ENCODE data around the gene ATXN7L3.
A peak's percentile ranks its signal among the peaks of the same experiment; 100 is the strongest.

ATXN7L3 gene

GRCh38 chr17:44164476-44164875, 35.2 kb downstream of the ATXN7L3 start:
- no peak overlapping the region for H2AK5ac ChIP-seq (ENCODE audit: low read length, severe bottlenecking)
- H3K27ac ChIP-seq (ENCODE audit: low read length, poor library complexity, severe bottlenecking), result no peak overlapping the region
- no peak overlapping the region for H2BK12ac ChIP-seq (ENCODE audit: low read length in 2 of 2)
- H3K9me3 ChIP-seq (ENCODE audit: control insufficient read depth, low read length), result no peaks in the 10 kb centered on the region
- no peak overlapping the region for H2AFZ ChIP-seq (ENCODE audit: low read depth, low read length)
- no peak overlapping the region for H2BK120ac ChIP-seq (ENCODE audit: low read depth, low read length)
- H2BK5ac ChIP-seq (ENCODE audit: low read depth, low read length, poor library complexity, severe bottlenecking), result no peak overlapping the region
- no peak overlapping the region for H2BK15ac ChIP-seq (ENCODE audit: low read depth, poor library complexity, severe bottlenecking)
- H4K8ac ChIP-seq (ENCODE audit: low read length), result no peak overlapping the region
- H3K23ac ChIP-seq (ENCODE audit: low read length in 2 of 2), result no peak overlapping the region
- H4K91ac ChIP-seq (ENCODE audit: low read length), result no peak overlapping the region
- H3K79me1 ChIP-seq (replicated peaks; ENCODE audit: low read length, poor library complexity, severe bottlenecking), result no peaks in the 10 kb centered on the region
- H3K4me2 ChIP-seq (ENCODE audit: low read length, poor library complexity, severe bottlenecking), result no peak overlapping the region
- H3K9ac ChIP-seq (ENCODE audit: low read length), result no peak overlapping the region
- peaks cover 10 to 13% of the 10 kb centered on the region in 2 experiments for H3K36me3 ChIP-seq (ENCODE audit: control insufficient read depth in 1 of 2, insufficient read depth in 2 of 2, low read depth in 1 of 2, low read length in 2 of 2)
- no peak overlapping the region for H3K18ac ChIP-seq (ENCODE audit: low read depth in 1 of 2, low read length in 2 of 2)
- H3K4me1 ChIP-seq (ENCODE audit: control insufficient read depth, insufficient read depth, low read depth, low read length), result peaks cover 6% of the 10 kb centered on the region
- DNase-seq, result no peak
- no peak overlapping the region for H3K14ac ChIP-seq (ENCODE audit: low read length in 2 of 2)
- no peak overlapping the region for H3K4ac ChIP-seq (ENCODE audit: low read depth in 1 of 2, low read length in 2 of 2)
- WGBS, result 100% methylated on average over 1 of the region's 1 CpG
- H3K4me3 ChIP-seq (ENCODE audit: insufficient read depth in 1 of 2, low read depth in 1 of 2, low read length in 2 of 2), result no peak overlapping the region
- H3K27me3 ChIP-seq (ENCODE audit: control insufficient read depth in 1 of 2, insufficient read depth in 1 of 2, low read length in 2 of 2), result no peaks in the 10 kb centered on the region

DNA sequence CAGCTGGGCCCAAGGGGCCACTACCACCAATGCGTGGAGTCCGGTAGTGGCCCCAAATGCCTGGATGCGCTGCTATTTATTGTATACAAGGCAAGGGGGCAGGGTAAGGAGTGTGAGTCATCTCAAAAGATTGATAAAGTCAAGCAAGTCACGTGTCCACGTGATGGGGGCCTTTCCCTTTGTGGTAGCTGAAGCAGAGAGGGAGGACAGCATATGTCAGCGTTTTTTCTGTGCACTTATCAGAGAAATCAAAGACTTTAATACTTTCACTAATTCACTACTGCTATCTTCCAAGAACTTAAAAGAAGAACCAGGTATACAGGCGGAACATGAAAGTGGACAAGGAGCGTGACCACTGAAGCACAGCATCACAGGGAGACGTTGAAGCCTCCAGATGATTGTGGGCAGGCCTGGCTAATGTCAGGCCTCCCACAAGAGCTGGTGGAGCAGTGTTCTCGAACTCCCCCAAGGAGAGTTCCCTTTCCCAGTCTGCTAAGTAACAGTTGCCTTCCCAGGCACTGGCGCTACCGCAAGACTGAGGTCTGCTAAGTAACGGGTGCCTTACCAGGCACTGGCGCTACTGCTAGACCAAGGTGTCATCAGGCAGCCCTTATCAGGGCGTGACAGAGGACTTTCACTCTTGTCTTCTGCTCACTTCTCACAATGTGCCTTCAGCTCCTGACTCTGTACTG, 40.0 kb downstream of the ATXN7L3 start:
- H3K36me3 ChIP-seq (ENCODE audit: control insufficient read depth in 1 of 2, insufficient read depth in 2 of 2, low read depth in 1 of 2, low read length in 2 of 2), result peaks cover 21 to 38% of the 10 kb centered on the region in 2 experiments
- no peak overlapping the region for H2BK5ac ChIP-seq (ENCODE audit: low read depth, low read length, poor library complexity, severe bottlenecking)
- H3K18ac ChIP-seq (ENCODE audit: low read depth in 1 of 2, low read length in 2 of 2), result peak overlapping the region; percentile 18 to 48
- no peaks in the 10 kb centered on the region for H3K79me1 ChIP-seq (replicated peaks; ENCODE audit: low read length, poor library complexity, severe bottlenecking)
- peak overlapping the region; percentile 10 to 86 for H2BK12ac ChIP-seq (ENCODE audit: low read length in 2 of 2)
- H3K27me3 ChIP-seq (ENCODE audit: control insufficient read depth in 1 of 2, insufficient read depth in 1 of 2, low read length in 2 of 2), result no peaks in the 10 kb centered on the region
- no peaks in the 10 kb centered on the region for H3K9me3 ChIP-seq (ENCODE audit: control insufficient read depth, low read length)
- H3K23ac ChIP-seq (ENCODE audit: low read length in 2 of 2), result no peak overlapping the region
- H3K4me2 ChIP-seq (ENCODE audit: low read length, poor library complexity, severe bottlenecking), result no peak overlapping the region
- H3K14ac ChIP-seq (ENCODE audit: low read length in 2 of 2), result no peak overlapping the region
- WGBS, result 72% methylated on average over 15 of the region's 15 CpGs
- H3K4me1 ChIP-seq (ENCODE audit: control insufficient read depth, insufficient read depth, low read depth, low read length), result peaks cover 5% of the 10 kb centered on the region
- H2AFZ ChIP-seq (ENCODE audit: low read depth, low read length), result no peak overlapping the region
- no peak overlapping the region for H2AK5ac ChIP-seq (ENCODE audit: low read length, severe bottlenecking)
- no peak overlapping the region for H3K27ac ChIP-seq (ENCODE audit: low read length, poor library complexity, severe bottlenecking)
- H4K8ac ChIP-seq (ENCODE audit: low read length), result no peak overlapping the region
- no peak overlapping the region for H3K4me3 ChIP-seq (ENCODE audit: insufficient read depth in 1 of 2, low read depth in 1 of 2, low read length in 2 of 2)
- peak overlapping the region in 1 of 2 experiments; percentile 32 for H3K4ac ChIP-seq (ENCODE audit: low read depth in 1 of 2, low read length in 2 of 2)
- peak overlapping the region; percentile 53 for H4K91ac ChIP-seq (ENCODE audit: low read length)
- peak; percentile 83 for DNase-seq
- H2BK15ac ChIP-seq (ENCODE audit: low read depth, poor library complexity, severe bottlenecking), result no peak overlapping the region
- no peak overlapping the region for H2BK120ac ChIP-seq (ENCODE audit: low read depth, low read length)
- no peak overlapping the region for H3K9ac ChIP-seq (ENCODE audit: low read length)

GRCh38 chr17:44155488-44155887, 44.2 kb downstream of the ATXN7L3 start:
- no peaks in the 10 kb centered on the region for H3K9me3 ChIP-seq (ENCODE audit: control insufficient read depth, low read length)
- no peak for DNase-seq
- no peak overlapping the region for H4K8ac ChIP-seq (ENCODE audit: low read length)
- H3K27me3 ChIP-seq (ENCODE audit: control insufficient read depth in 1 of 2, insufficient read depth in 1 of 2, low read length in 2 of 2), result no peaks in the 10 kb centered on the region
- H3K4me3 ChIP-seq (ENCODE audit: insufficient read depth in 1 of 2, low read depth in 1 of 2, low read length in 2 of 2), result no peak overlapping the region
- no peak overlapping the region for H2BK12ac ChIP-seq (ENCODE audit: low read length in 2 of 2)
- peak overlapping the region in 1 of 2 experiments; percentile 11 for H3K18ac ChIP-seq (ENCODE audit: low read depth in 1 of 2, low read length in 2 of 2)
- no peak overlapping the region for H2BK120ac ChIP-seq (ENCODE audit: low read depth, low read length)
- H2BK5ac ChIP-seq (ENCODE audit: low read depth, low read length, poor library complexity, severe bottlenecking), result no peak overlapping the region
- H3K79me1 ChIP-seq (replicated peaks; ENCODE audit: low read length, poor library complexity, severe bottlenecking), result peaks cover 11% of the 10 kb centered on the region
- no peak overlapping the region for H3K27ac ChIP-seq (ENCODE audit: low read length, poor library complexity, severe bottlenecking)
- H4K91ac ChIP-seq (ENCODE audit: low read length), result no peak overlapping the region
- no peak overlapping the region for H2AK5ac ChIP-seq (ENCODE audit: low read length, severe bottlenecking)
- 92% methylated on average over 2 of the region's 2 CpGs for WGBS
- no peak overlapping the region for H3K4me2 ChIP-seq (ENCODE audit: low read length, poor library complexity, severe bottlenecking)
- H2BK15ac ChIP-seq (ENCODE audit: low read depth, poor library complexity, severe bottlenecking), result no peak overlapping the region
- H3K4me1 ChIP-seq (ENCODE audit: control insufficient read depth, insufficient read depth, low read depth, low read length), result peaks cover 5% of the 10 kb centered on the region
- H3K9ac ChIP-seq (ENCODE audit: low read length), result no peak overlapping the region
- H3K36me3 ChIP-seq (ENCODE audit: control insufficient read depth in 1 of 2, insufficient read depth in 2 of 2, low read depth in 1 of 2, low read length in 2 of 2), result peaks cover 17 to 44% of the 10 kb centered on the region in 2 experiments
- no peak overlapping the region for H2AFZ ChIP-seq (ENCODE audit: low read depth, low read length)
- no peak overlapping the region for H3K4ac ChIP-seq (ENCODE audit: low read depth in 1 of 2, low read length in 2 of 2)
- no peak overlapping the region for H3K23ac ChIP-seq (ENCODE audit: low read length in 2 of 2)
- H3K14ac ChIP-seq (ENCODE audit: low read length in 2 of 2), result no peak overlapping the region

DNA sequence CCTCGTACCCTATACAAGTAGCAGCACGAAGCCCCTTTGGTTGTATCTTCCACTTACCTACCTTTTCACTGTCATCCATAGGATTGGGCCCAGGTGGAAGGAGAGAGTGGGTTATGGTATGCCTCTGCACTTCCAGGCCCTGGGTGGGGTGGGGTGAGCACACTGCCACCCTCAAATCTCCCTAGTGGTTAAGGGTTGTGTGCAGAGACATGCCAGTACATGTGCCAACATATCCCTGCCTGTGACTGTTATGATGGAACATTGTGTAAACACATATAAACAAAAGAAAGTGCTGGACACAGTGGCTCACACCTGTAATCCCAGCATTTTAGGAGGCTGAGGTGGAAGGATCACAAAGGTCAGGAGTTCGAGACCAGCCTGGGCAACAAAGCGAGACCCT, 46.8 kb downstream of the ATXN7L3 start:
- H2BK12ac ChIP-seq (ENCODE audit: low read length in 2 of 2), result no peak overlapping the region
- DNase-seq, result no peak
- no peaks in the 10 kb centered on the region for H3K9me3 ChIP-seq (ENCODE audit: control insufficient read depth, low read length)
- H3K4me1 ChIP-seq (ENCODE audit: control insufficient read depth, insufficient read depth, low read depth, low read length), result no peaks in the 10 kb centered on the region
- no peaks in the 10 kb centered on the region for H3K27me3 ChIP-seq (ENCODE audit: control insufficient read depth in 1 of 2, insufficient read depth in 1 of 2, low read length in 2 of 2)
- no peak overlapping the region for H3K4ac ChIP-seq (ENCODE audit: low read depth in 1 of 2, low read length in 2 of 2)
- peak overlapping the region; percentile 56 for H4K8ac ChIP-seq (ENCODE audit: low read length)
- no peak overlapping the region for H2BK120ac ChIP-seq (ENCODE audit: low read depth, low read length)
- H3K14ac ChIP-seq (ENCODE audit: low read length in 2 of 2), result no peak overlapping the region
- no peak overlapping the region for H3K18ac ChIP-seq (ENCODE audit: low read depth in 1 of 2, low read length in 2 of 2)
- H3K27ac ChIP-seq (ENCODE audit: low read length, poor library complexity, severe bottlenecking), result no peak overlapping the region
- no peak overlapping the region for H4K91ac ChIP-seq (ENCODE audit: low read length)
- no CpG with 5 or more reads among the region's 4 CpGs for WGBS
- H2AK5ac ChIP-seq (ENCODE audit: low read length, severe bottlenecking), result no peak overlapping the region
- H3K79me1 ChIP-seq (replicated peaks; ENCODE audit: low read length, poor library complexity, severe bottlenecking), result peaks cover 21% of the 10 kb centered on the region
- peaks cover 24 to 41% of the 10 kb centered on the region in 2 experiments for H3K36me3 ChIP-seq (ENCODE audit: control insufficient read depth in 1 of 2, insufficient read depth in 2 of 2, low read depth in 1 of 2, low read length in 2 of 2)
- H3K4me2 ChIP-seq (ENCODE audit: low read length, poor library complexity, severe bottlenecking), result no peak overlapping the region
- no peak overlapping the region for H3K4me3 ChIP-seq (ENCODE audit: insufficient read depth in 1 of 2, low read depth in 1 of 2, low read length in 2 of 2)
- H3K23ac ChIP-seq (ENCODE audit: low read length in 2 of 2), result no peak overlapping the region
- H3K9ac ChIP-seq (ENCODE audit: low read length), result no peak overlapping the region
- H2BK15ac ChIP-seq (ENCODE audit: low read depth, poor library complexity, severe bottlenecking), result no peak overlapping the region
- no peak overlapping the region for H2BK5ac ChIP-seq (ENCODE audit: low read depth, low read length, poor library complexity, severe bottlenecking)
- H2AFZ ChIP-seq (ENCODE audit: low read depth, low read length), result no peak overlapping the region

All from mesenchymal stem cell (in vitro differentiated cells and primary cell).